Fibroblast of pulmonary artery (primary cell): ENCODE results near the gene ARHGAP10.

ENCODE experiments used
- DNase-seq: peaks from one replicate; pipeline ENCODE4 v3.0.0-alpha.2; 2010; ENCODE audit warnings: low read depth
- H3K4me3 ChIP-seq: replicated peaks from 2 replicates; pipeline ENCODE4 v1.5.1; 2011; ENCODE audit warnings: low read depth, mild to moderate bottlenecking, control low read depth, low read length, moderate library complexity
- CTCF ChIP-seq: IDR thresholded peaks from 2 replicates; pipeline ENCODE4 v1.5.1; 2011; ENCODE audit warnings: mild to moderate bottlenecking, control low read depth, low read length, inconsistent platforms; ENCODE audit errors: missing control alignments

The ARHGAP10 gene

DNA sequence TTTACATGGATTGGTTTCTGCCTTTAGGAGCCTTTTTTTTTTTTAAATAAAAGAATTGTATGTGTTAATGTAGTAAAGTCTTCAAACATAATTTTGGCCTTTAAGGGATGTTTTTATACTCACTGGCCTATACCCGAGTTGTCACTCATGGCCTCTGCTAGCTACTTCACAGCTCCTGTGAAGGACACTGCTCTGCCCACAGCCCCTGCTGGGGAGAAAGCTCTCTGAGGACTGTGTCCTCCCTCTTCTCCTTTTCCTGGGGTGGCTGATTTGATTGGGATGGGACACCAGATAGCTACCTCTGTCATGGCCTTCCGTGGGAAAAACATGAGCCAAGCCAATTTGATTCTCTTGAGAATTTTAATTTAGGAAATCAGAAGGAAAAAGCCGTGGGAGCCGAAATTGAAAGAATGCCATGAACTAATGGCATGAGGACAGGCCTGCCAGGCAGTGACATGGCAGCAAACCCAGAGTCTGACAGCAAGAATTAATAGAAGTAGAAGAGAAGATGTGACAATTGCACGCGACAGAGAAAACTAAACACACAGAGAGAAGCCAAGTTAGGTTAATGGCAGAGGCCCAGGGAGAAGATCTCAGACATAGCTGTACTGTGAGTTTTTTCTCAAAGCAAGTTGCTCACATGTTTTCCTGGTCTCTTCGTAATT lies 81.4 kb downstream of the ARHGAP10 start:
- no peak overlapping the region for H3K4me3 ChIP-seq
- TF ChIP-seq CTCF, result no peak
- no peak for DNase-seq

DNA sequence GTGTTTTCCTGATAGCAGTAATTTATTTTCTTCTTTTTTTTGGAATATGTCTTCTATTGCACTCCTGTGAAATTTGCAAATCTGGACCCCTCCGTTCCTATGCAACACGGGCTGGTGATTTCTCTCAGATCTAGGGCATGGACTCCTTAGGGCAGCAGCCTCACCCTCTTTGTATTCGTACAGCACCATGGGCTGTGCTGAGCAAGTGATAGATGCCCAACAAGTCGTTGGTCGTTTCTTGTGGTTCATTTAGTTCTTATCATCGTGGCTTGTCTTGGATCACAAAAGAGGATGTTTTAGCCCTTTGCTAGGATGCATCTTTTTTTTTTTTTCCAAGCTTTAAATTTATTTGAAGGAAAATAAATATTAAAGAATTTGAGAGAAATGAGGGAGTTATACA lies 82.1 kb downstream of the ARHGAP10 start:
- no peak for TF ChIP-seq CTCF
- H3K4me3 ChIP-seq, result no peak overlapping the region
- no peak for DNase-seq

DNA sequence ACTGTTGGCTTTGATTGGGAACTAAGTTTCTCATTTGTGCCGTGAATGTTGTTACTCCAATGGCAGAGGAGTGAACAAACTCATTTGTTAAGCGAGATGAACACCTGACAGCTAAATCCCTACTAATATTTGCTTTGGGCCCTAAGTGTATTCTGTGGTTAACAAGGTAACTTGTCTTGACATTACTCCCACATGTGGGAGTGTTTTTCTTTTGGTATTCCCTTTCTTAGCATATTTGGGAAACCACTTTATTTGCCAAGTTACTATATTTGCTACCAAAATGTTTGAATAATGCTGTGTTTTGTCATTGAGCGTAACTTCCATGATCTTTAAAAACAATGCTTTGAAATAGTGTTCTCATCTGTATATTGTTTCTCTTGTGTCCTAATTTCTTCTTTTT lies 82.5 kb downstream of the ARHGAP10 start:
- no peak for DNase-seq
- TF ChIP-seq CTCF, result no peak
- no peak overlapping the region for H3K4me3 ChIP-seq

DNA sequence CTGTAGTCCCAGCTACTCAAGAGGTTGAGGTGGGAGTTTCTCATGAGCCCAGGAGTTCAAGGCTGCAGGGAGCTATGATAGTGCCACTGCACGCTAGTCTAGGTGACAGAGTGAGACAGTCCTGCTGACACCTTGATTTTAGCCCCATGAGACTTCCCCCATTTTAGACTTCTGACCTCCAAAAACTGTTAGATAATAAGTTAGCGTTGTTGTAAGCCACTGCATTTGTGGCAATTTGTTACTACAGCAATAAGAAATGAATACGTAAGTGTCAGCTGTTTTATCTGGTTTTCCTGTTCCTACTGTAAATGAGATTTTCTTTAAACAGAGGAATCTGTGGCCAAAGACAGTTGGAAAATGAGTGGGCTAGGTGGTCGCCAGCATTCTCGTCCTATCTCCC lies 83.9 kb downstream of the ARHGAP10 start:
- no peak for DNase-seq
- no peak for TF ChIP-seq CTCF
- H3K4me3 ChIP-seq, result no peak overlapping the region

- TF ChIP-seq CTCF, result no peak
These were observed 84.7 kb downstream of the ARHGAP10 start for GRCh38 chr4:147816382-147817254.

DNA sequence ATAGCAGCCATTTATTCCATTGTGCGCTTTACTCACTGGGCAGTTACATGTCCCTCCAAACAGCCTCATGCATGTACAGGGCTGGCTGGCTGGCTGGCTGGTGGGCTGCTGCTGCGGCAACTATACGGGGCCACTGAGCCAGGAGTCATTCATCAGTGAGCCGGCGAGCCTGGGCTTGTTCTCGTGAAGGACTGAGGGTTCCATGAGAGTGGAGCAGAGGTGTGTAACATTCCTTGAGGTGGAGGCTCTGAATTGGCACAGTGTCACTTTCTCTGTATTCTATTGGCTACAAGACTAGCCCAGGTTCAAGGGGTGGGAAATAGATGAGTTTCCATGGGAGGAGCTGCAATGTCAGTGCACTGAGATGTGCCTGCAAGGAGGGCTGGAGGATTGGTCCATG lies 89.1 kb downstream of the ARHGAP10 start:
- no peak for DNase-seq
- H3K4me3 ChIP-seq, result no peak overlapping the region
- no peak for TF ChIP-seq CTCF

More at GRCh38 chr4:147816382-147817254, 84.7 kb downstream of the ARHGAP10 start:
- H3K4me3 ChIP-seq, result no peak overlapping the region
- DNase-seq, result no peak
